ENCODE measurements around the gene UNC119B.

DNA sequence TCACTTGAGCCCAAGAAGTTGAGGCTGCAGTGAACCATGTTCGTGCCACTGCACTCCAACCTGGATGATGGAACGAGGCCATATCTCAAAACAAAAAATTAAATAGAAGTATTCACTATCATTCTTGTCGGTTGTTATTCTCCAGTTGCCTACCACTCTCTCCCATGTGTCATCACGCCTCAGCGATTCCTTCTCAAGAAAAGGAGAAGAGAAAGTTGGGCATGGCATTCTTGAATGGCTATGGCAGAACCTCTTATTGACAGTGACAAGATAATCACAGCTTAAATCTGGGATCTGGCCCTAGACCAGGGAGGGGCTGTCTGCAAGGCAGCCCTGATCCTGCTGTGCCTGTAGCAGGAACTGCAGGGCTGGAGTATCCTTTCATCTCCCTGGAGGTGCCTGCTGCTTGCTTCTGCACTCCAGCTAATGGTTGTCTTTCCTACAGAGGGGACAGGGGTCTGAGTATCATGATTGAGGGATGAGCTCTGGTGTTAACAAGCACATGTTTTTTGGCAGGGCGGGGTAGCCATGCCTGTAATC is 36.1 kb upstream of the UNC119B start:
- no peak for TF ChIP-seq POLR2A (IDR thresholded peaks at IDR 0.05; ENCODE audit: low read length)
- TF ChIP-seq GATA1 (IDR thresholded peaks at IDR 0.05; ENCODE audit: low read depth, low read length) = no peak

Data from erythroblast (primary cell).